AG04449 (cell line): ENCODE results near the gene SLC9A1.

ENCODE experiments used
- CTCF ChIA-PET: fragments of 350-600 bp; formaldehyde crosslinking; extraction: SDS; loops from one replicate; lab custom pipeline; 2021; ENCODE audit warnings: antibody characterized with exemption; lab: Yijun Ruan, JAX
- POLR2A ChIA-PET: fragments of 400-600, 350-600 bp; formaldehyde crosslinking; extraction: SDS; loops from one replicate; lab custom pipeline; 2020; ENCODE audit warnings: antibody characterized with exemption, inconsistent platforms; lab: Yijun Ruan, JAX
- DNase-seq: peaks from one replicate; pipeline ENCODE4 v3.0.0-alpha.2; 2010; ENCODE audit warnings: low read depth, low spot score
- H3K4me3 ChIP-seq: 2 replicates; pipeline ENCODE4 v1.5.1; 2011; ENCODE audit warnings: low read depth, mild to moderate bottlenecking, control low read depth, low read length
- TF ChIP-seq, protein P1 (sequence below): IDR thresholded peaks from one replicate; pipeline ENCODE4 v1.5.1; 2011; ENCODE audit warnings: mild to moderate bottlenecking, moderate library complexity, low read length, control low read depth, inconsistent platforms; ENCODE audit not compliant: insufficient read depth; ENCODE audit errors: missing control alignments

The SLC9A1 gene

GRCh38 chr1:27144920-27145661 lies 9.8 kb downstream of the SLC9A1 start:
- TF ChIP-seq, protein P1, sequence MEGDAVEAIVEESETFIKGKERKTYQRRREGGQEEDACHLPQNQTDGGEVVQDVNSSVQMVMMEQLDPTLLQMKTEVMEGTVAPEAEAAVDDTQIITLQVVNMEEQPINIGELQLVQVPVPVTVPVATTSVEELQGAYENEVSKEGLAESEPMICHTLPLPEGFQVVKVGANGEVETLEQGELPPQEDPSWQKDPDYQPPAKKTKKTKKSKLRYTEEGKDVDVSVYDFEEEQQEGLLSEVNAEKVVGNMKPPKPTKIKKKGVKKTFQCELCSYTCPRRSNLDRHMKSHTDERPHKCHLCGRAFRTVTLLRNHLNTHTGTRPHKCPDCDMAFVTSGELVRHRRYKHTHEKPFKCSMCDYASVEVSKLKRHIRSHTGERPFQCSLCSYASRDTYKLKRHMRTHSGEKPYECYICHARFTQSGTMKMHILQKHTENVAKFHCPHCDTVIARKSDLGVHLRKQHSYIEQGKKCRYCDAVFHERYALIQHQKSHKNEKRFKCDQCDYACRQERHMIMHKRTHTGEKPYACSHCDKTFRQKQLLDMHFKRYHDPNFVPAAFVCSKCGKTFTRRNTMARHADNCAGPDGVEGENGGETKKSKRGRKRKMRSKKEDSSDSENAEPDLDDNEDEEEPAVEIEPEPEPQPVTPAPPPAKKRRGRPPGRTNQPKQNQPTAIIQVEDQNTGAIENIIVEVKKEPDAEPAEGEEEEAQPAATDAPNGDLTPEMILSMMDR: no peak
- DNase-seq: peak; percentile 49
- CTCF ChIA-PET: interaction anchor here (0.6 to 2.2 kb wide), 12 partner anchors 9 to 154 kb away, joined by 3 to 25 read pairs (median 3); partner anchors contain the start of gene SLC9A1
- POLR2A ChIA-PET: interaction anchor here (1.3 to 4.9 kb wide), 2 partner anchors 9 to 33 kb away, joined by 6 to 55 read pairs; partner anchors contain the start of gene SLC9A1
- no peak overlapping the region for H3K4me3 ChIP-seq

- ChIA-PET CTCF (interaction anchor here (0.7 to 6.4 kb wide), 8 partner anchors 10 to 155 kb away, joined by 3 to 68 read pairs (median 4); partner anchors contain the start of gene SLC9A1), POLR2A (interaction anchor here (4.9 kb wide), 1 partner anchor 10 kb away, joined by 55 read pairs; the partner anchor contains the start of gene SLC9A1)
- DNase-seq: no peak
- no peak overlapping the region for H3K4me3 ChIP-seq
- TF ChIP-seq, protein P1: no peak
Measured at GRCh38 chr1:27144049-27144748, 10.7 kb downstream of the SLC9A1 start.

GRCh38 chr1:27143401-27143800 lies 11.5 kb downstream of the SLC9A1 start:
- no peak overlapping the region for H3K4me3 ChIP-seq
- TF ChIP-seq, protein P1: no peak
- ChIA-PET POLR2A (interaction anchor here (1.1 to 4.9 kb wide), 2 partner anchors 9 to 11 kb away, joined by 3 to 55 read pairs; partner anchors contain the start of gene SLC9A1), CTCF (interaction anchor here (0.8 to 6.4 kb wide), 7 partner anchors 9 to 153 kb away, joined by 3 to 68 read pairs (median 5); partner anchors contain the start of gene SLC9A1)
- DNase-seq: no peak

DNA sequence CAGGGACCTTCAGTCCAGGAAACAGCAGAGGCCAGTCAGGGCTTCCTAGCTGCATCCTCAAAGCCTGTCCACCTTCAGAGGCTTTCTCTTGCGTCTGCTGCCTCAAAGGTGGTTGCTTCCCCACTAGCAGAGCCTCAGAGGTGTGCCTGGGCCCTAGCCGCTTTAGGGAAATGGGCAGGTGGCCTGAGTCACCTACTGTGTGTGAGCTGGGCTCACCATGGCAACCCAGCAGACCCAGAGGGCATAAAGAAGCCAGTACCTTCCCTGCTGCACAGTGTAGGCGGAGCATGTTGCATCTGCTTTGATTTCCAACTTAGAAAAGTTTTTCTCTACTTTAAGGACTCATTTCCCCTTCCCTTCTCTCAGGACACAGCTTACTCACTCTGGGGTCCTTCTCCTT lies 12.5 kb downstream of the SLC9A1 start:
- no peak overlapping the region for H3K4me3 ChIP-seq
- ChIA-PET POLR2A (interaction anchor here (4.9 kb wide), 1 partner anchor 12 kb away, joined by 55 read pairs; the partner anchor contains the start of gene SLC9A1), CTCF (interaction anchor here (1.2 to 6.4 kb wide), 6 partner anchors 8 to 154 kb away, joined by 3 to 68 read pairs (median 4); partner anchors contain the start of gene SLC9A1)
- TF ChIP-seq, protein P1: no peak
- no peak for DNase-seq

GRCh38 chr1:27141266-27142003 lies 13.5 kb downstream of the SLC9A1 start:
- CTCF ChIA-PET: interaction anchor here (0.9 to 6.4 kb wide), 6 partner anchors 12 to 156 kb away, joined by 3 to 68 read pairs (median 4); partner anchors contain the start of gene SLC9A1
- no peak for DNase-seq
- no peak overlapping the region for H3K4me3 ChIP-seq
- POLR2A ChIA-PET: interaction anchor here (3.3 kb wide), 1 partner anchor 13 kb away, joined by 19 read pairs; the partner anchor contains the start of gene SLC9A1
- TF ChIP-seq, protein P1: no peak
